Mucosa of rectum (tissue), 2 donors: Measurements from ENCODE around the gene CYP27B1.
"Not testable (repeated sequence)": the region's sequence is repeated elsewhere in the genome, so short reads cannot be mapped to it uniquely, and the experiment has no call there.

Experiments
- H3K27ac ChIP-seq, 2 donors: one replicate each; pipeline ENCODE4 v1.7.0; 2013; ENCODE audit warnings: inconsistent platforms in 2 of 2, low read depth in 2 of 2, low read length in 2 of 2
- H3K27me3 ChIP-seq, 2 donors: one replicate each; pipeline ENCODE4 v1.7.0; 2013; ENCODE audit warnings: low read length in 2 of 2; ENCODE audit not compliant: control insufficient read depth in 2 of 2, insufficient read depth in 2 of 2
- H3K36me3 ChIP-seq, 2 donors: one replicate each; pipeline ENCODE4 v1.7.0; 2013; ENCODE audit warnings: low read length in 2 of 2; ENCODE audit not compliant: control insufficient read depth in 2 of 2, insufficient read depth in 2 of 2
- H3K4me1 ChIP-seq, 2 donors: one replicate each; pipeline ENCODE4 v1.7.0; 2013; ENCODE audit warnings: low read length in 2 of 2, mild to moderate bottlenecking in 1 of 2; ENCODE audit not compliant: control insufficient read depth in 2 of 2, insufficient read depth in 2 of 2
- H3K4me3 ChIP-seq, 2 donors: one replicate each; pipeline ENCODE4 v1.7.0; 2013; ENCODE audit warnings: low read length in 2 of 2
- H3K9ac ChIP-seq, 2 donors: one replicate each; pipeline ENCODE4 v1.7.0; 2013; ENCODE audit warnings: low read length in 2 of 2, low read depth in 1 of 2, mild to moderate bottlenecking in 1 of 2
- H3K9me3 ChIP-seq, 2 donors: one replicate each; pipeline ENCODE4 v1.7.0; 2013; ENCODE audit warnings: low read length in 2 of 2; ENCODE audit not compliant: control insufficient read depth in 2 of 2
- donor health status: healthy.
- donor health status: Normal muscosa, but diverticular disease.

CYP27B1 gene

DNA sequence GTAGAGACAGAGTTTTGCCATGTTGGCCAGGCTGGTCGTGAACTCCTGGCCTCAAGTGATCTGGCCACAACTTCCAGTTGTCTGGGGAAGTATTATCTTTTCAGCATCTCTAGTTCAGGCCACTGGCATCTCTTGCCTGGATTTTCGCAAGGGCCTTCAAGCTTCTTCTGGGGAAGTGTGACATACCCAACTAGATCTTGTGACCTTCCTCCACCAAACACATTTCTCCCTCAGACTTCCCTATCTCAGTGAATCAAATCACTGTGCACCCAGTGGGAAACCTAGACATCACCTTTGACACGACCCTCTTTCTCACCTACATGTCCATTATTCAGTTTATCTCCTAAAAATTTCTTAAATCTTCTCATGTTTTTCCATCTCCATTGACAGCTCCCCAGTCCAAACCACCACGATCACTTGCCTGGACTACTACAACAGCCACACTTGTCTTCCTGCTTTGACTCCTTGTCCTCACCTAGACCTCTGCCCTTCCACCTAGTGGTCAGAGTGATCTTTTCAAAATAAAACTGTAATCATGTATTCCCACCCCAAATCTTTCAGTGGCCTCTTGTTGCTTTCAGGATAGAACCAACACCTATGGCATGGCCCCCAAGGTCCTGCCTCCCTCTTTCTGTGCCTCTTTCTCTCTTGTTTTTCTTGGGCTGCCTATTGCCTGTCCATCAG lies 8.8 kb upstream of the CYP27B1 start:
- Histone ChIP-seq H3K4me1 (peaks cover 13 to 14% of the 10 kb centered on the region in 2 donors), H3K9ac (no peak overlapping the region), H3K9me3 (no peaks in the 10 kb centered on the region), H3K27ac (no peak overlapping the region), H3K36me3 (peaks cover 0 to 7% of the 10 kb centered on the region in 2 donors), H3K4me3 (no peak overlapping the region), H3K27me3 (no peaks in the 10 kb centered on the region)

DNA sequence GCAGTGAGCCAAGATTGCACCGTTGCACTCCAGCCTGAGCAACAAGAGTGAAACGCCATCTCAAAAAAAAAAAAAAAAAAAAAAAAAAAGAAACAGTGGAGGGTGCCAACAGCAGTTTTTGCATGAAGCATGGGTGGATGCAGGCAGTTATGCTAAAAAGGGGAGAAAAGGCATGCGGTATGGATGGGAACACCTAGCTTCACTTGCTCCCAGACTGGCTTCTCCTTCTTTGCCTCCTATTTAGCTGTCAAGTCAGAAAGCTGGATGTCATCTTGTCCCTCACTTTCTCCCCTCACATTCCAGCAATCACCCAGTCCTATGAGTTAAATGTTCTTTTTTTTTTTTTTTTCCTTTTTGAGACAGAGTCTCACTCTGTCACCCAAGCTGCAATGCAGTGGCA lies 8.2 kb upstream of the CYP27B1 start:
- Histone ChIP-seq H3K4me3 (no peak overlapping the region), H3K9me3 (no peaks in the 10 kb centered on the region)

DNA sequence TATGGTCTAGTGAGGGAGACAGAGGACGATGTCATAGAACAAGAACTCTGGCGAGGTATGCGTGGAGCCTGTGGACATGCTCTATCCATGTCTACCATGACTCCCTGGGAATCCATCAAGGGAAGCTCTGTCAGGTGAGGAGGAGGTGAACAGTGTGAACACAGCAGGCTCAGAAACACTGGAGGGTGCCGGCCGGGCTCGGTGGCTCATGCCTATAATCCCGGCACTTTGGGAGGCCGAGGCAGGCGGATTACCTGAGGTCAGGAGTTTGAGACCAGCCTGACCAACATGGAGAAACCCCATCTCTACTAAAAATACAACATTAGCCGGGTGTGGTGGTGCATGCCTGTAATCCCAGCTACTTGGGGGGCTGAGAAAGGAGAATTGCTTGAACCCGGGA lies 7.8 kb upstream of the CYP27B1 start:
- H3K9me3 ChIP-seq, H3K4me3 ChIP-seq, H3K9ac ChIP-seq, H3K36me3 ChIP-seq, H3K27ac ChIP-seq, H3K27me3 ChIP-seq: not testable (repeated sequence)
- H3K4me1 ChIP-seq, result peaks cover 13 to 14% of the 10 kb centered on the region in 2 donors

More for the DNA sequence above, 8.2 kb upstream of the CYP27B1 start:
- peaks cover 0 to 2% of the 10 kb centered on the region in 2 donors for H3K36me3 ChIP-seq
- H3K9ac ChIP-seq, result no peak overlapping the region
- no peaks in the 10 kb centered on the region for H3K27me3 ChIP-seq
- no peak overlapping the region for H3K27ac ChIP-seq
- peaks cover 13 to 14% of the 10 kb centered on the region in 2 donors for H3K4me1 ChIP-seq

DNA sequence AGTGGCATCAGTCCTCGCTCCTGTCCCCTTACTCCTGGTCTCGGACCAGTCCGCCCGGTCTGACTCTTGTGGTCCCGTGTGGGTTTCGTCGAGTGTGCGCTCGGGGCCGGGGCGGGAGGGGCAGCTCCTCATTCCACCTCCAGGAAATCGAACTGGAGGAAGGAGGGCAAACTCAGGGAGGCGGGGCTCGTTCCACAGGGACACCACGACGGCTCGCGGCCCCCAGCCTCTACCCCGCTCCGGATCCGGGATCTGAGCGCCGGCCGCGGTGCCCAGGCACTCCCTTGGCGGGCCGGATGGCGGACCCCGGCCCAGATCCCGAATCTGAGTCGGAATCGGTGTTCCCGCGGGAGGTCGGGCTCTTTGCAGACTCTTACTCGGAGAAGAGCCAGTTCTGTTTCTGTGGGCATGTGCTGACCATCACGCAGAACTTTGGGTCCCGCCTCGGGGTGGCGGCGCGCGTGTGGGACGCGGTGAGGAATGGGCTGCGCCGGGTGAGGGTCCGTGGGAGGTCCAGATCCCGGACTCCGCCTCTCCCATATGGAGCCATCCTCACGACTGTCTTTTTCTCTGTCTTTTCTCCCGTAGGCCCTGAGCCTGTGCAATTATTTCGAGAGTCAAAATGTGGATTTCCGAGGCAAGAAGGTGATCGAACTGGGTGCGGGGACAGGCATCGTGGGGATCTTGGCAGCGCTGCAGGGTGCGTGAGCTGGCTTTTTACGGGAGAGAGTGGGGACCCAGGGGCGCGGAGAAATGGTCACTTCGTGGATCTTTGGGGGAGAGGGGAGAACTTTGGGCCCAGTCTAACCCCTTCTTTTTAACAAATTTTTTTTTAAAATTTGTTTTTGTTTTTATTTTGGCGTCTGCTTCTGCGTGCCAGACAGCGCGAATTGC lies 5.8 kb upstream of the CYP27B1 start, which contains the start of gene EEF1AKMT3:
Gene EEF1AKMT3, plus strand, starts transcription at position 186 of the 894 bp plus-strand sequence. Its CDS starts 111 bp downstream, at position 297.
- Histone ChIP-seq H3K4me1 (peaks cover 13 to 14% of the 10 kb centered on the region in 2 donors), H3K9me3 (no peaks in the 10 kb centered on the region), H3K9ac (peak within 1 kb of the TSS; percentile 88 to 94), H3K27ac (peak within 1 kb of the TSS; percentile 94 to 98), H3K4me3 (peak within 1 kb of the TSS; percentile 96 to 99), H3K27me3 (no peaks in the 10 kb centered on the region), H3K36me3 (peaks cover 4 to 7% of the 10 kb centered on the region in 2 donors)

DNA sequence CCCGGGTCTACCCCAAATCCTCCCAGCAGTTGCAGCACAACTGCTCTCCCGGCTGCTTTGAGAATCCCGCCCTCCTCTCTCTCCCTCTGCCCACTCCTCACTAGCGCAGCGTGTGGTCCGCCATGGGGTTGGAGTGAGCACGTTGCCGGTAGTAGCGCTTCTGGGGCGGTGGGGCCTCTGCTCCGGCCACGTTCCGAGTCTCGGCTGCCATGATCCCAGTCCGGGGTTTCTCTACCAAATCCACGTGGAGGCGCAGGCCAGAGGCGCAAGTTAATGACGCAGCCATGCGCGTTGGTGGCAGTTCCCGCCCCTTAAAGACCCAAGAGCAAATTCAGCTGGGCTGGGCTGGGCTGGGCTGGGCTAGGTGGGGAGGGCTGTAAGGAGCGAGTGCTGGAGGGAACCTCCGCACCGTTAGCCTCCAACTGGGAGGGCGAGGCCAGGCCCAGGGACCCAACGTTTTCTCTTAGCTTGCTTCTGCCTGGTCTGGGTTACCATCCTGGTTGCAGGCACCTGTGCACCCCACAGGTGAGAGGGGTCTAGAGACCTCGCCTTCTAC lies 5.1 kb upstream of the CYP27B1 start, which contains the start of gene METTL1:
Gene METTL1, minus strand, starts transcription at position 233 of the 556 bp plus-strand sequence. Its CDS starts 22 bp downstream, at position 211.
- no peaks in the 10 kb centered on the region for H3K9me3 ChIP-seq
- H3K27me3 ChIP-seq, result peaks cover 4% of the 10 kb centered on the region in 2 donors
- peak within 1 kb of the TSS; percentile 96 to 99 for H3K4me3 ChIP-seq
- H3K9ac ChIP-seq, result peak within 1 kb of the TSS; percentile 88 to 94
- peaks cover 15% of the 10 kb centered on the region in 2 donors for H3K4me1 ChIP-seq
- peaks cover 4 to 7% of the 10 kb centered on the region in 2 donors for H3K36me3 ChIP-seq
- H3K27ac ChIP-seq, result peak within 1 kb of the TSS; percentile 94 to 98

DNA sequence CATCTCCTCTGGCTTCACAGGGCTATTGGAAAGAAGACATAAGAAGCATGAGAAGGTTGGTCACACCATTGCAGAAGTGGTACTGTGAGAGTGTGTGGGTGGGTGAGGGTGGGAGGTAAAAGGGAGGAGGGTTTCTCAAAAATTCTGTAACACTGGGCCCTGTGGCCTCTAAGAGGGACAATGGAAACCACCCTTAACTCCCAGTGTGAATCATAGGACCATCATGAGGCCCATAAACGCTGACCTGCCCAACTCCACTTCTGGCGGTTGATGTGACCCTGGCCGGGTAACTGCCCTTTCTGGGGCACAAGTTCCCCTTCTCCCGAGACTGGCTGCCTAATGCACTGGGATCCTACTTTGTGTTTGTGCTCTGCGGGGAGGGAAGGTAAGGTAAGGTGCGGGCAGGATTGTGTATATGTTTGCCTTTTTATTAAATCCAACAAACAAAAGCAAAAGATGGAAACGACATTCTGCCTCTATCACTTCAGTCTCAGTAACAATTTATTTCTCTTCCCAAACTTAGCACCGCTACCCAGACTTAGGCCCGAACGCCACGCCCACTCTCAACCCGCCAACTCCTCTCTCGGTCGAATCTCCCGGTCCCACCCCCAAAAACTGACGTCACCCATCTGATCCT lies 4.5 kb upstream of the CYP27B1 start:
- peak overlapping the region; percentile 71 to 88 for H3K9ac ChIP-seq
- H3K4me1 ChIP-seq, result peaks cover 21% of the 10 kb centered on the region in 2 donors
- peak overlapping the region; percentile 96 to 99 for H3K4me3 ChIP-seq
- peaks cover 9 to 10% of the 10 kb centered on the region in 2 donors for H3K27me3 ChIP-seq
- H3K36me3 ChIP-seq, result peaks cover 4 to 7% of the 10 kb centered on the region in 2 donors
- H3K9me3 ChIP-seq, result no peaks in the 10 kb centered on the region
- peak overlapping the region; percentile 94 to 98 for H3K27ac ChIP-seq

DNA sequence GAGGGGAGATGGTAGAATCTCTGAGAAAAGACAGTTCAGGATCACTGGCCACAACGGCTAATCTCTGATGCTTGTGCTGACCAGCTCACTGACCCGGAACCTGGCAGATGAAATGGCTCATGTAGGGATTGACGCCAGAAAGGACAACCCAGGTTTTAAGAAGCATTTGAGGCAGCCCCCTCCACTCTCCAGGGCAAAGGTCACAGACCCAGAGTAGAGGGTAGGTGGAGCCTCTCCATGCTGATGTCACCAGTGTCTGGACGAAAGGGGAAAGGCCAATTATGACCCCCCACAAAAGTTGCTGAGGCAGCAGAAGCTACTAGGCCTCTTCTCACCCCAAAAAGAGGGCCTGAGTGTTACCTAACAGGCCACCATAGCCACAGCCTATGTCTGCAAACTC lies 3.9 kb upstream of the CYP27B1 start:
- Histone ChIP-seq H3K4me1 (peaks cover 27 to 28% of the 10 kb centered on the region in 2 donors), H3K36me3 (peaks cover 4 to 5% of the 10 kb centered on the region in 2 donors), H3K27ac (no peak overlapping the region), H3K4me3 (no peak overlapping the region), H3K9ac (no peak overlapping the region), H3K9me3 (no peaks in the 10 kb centered on the region), H3K27me3 (peaks cover 15 to 16% of the 10 kb centered on the region in 2 donors)

DNA sequence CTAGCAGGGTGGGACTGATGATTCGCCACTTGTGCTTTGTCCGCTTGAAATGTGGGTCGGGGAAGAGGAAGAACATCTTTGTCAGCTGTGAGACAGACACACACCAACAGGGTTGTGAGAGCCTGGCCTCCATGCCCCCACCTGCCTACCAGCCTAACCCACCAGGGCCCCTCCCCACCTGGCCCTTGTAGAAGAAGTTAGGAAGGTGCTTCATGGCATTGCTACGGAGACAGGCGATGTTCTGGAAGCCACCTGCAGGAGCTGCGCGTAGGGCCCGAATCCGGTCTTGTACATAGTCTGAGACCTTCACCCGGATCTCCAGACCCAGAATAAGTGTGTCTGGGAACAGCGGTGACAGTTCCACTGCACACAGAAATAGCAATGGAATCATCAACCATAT lies 2.7 kb upstream of the CYP27B1 start:
- Histone ChIP-seq H3K4me3 (no peak overlapping the region), H3K36me3 (peaks cover 4 to 5% of the 10 kb centered on the region in 2 donors), H3K4me1 (peaks cover 34 to 38% of the 10 kb centered on the region in 2 donors), H3K9ac (no peak overlapping the region), H3K27me3 (peaks cover 21 to 26% of the 10 kb centered on the region in 2 donors), H3K9me3 (no peaks in the 10 kb centered on the region), H3K27ac (no peak overlapping the region)

DNA sequence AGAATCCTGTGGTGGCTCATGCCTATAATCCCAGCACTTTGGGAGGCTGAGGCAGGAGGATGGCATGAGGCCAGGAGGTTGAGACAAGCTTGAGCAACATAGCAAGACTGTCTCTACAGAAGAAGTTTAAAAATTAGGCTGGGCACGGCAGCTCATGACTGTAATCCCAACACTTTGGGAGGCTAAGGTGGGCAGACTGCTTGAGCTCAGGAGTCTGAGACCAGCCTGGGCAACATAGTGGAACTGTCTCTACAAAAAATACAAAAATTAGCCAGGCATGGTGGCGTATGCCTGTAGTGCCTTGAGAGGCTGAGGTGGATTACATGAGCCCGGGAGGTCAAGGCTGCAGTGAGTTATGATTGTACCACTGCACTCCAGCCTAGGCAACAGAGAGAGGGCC lies 998 bp upstream of the CYP27B1 start:
- Histone ChIP-seq H3K9me3 (no peaks in the 10 kb centered on the region), H3K9ac (no peak overlapping the region), H3K27me3 (peaks cover 32% of the 10 kb centered on the region in 2 donors), H3K4me3 (no peak overlapping the region), H3K4me1 (peaks cover 31 to 40% of the 10 kb centered on the region in 2 donors), H3K36me3 (peaks cover 4 to 5% of the 10 kb centered on the region in 2 donors), H3K27ac (no peak overlapping the region)
